HCT116 (cell line): ENCODE measurements around the gene INS. TPM values are rescaled to one million over a fixed set of nuclear protein-coding genes. Genes with fewer than 3 reads are reported as not detected.

ENCODE experiments used
- ATAC-seq: fragments of 200-7000 bp; cut with Tn5 transposase; 2 replicates; pipeline ENCODE4 v1.9.1; 2020; ENCODE audit warnings: mild to moderate bottlenecking, moderate library complexity
- BruUV-seq: library from RNA; stranded (reverse); fragments of 400-500 nt; replicated peaks from 2 replicates; lab custom pipeline; 2021; lab: Mats Ljungman, UMichigan
- CTCF ChIA-PET: fragments of 300-600 bp; sonication (Branson Sonifier 250); formaldehyde crosslinking; loops from one replicate; lab custom pipeline; 2021; ENCODE audit warnings: antibody characterized with exemption; lab: Charles Lee
- POLR2A ChIA-PET: fragments of 300-600, 350-600 bp; sonication (Branson Sonifier 250); formaldehyde crosslinking; loops from one replicate; lab custom pipeline; 2021; ENCODE audit warnings: antibody characterized with exemption; lab: Charles Lee
- RAD21 ChIA-PET, 2 experiments: fragments of 300-600 bp; sonication (Branson Sonifier 250); formaldehyde crosslinking; loops; one replicate each; lab custom pipeline; 2023; ENCODE audit warnings: low total read pairs in 2 of 2; ENCODE audit not compliant: uncharacterized antibody in 2 of 2, unreplicated experiment in 2 of 2, low non-redundant PET in 1 of 2; lab: Charles Lee
- DNase-seq: peaks from one replicate; pipeline ENCODE4 v3.0.0-alpha.2; 2010; ENCODE audit warnings: low read depth, low spot score
- H2AFZ ChIP-seq: fragments of 200-600 bp; shearing (Covaris generic), sonication (generic); 2 replicates; pipeline ENCODE4 v1.6.1; 2017; ENCODE audit warnings: low read depth, mixed run types, mixed read lengths, antibody characterized with exemption, low read length; ENCODE audit not compliant: poor library complexity, severe bottlenecking
- H3K27ac ChIP-seq: 2 replicates; pipeline ENCODE4 v1.5.1; 2012; ENCODE audit warnings: low read depth, low read length
- H3K27me3 ChIP-seq: fragments of 200-600 bp; sonication (generic); 2 replicates; pipeline ENCODE4 v1.6.1; 2016; ENCODE audit warnings: mixed run types, low read length, mixed read lengths; ENCODE audit not compliant: insufficient read depth
- H3K36me3 ChIP-seq, 2 experiments: fragments of 200-500 bp in 1 of 2; fragments of 200-600 bp in 1 of 2; sonication (Bioruptor generic) in 1 of 2; sonication (generic) in 1 of 2; 2 replicates each; pipeline versions ENCODE4 v1.5.1 to v1.6.1; 2014 to 2016; ENCODE audit warnings: low read length in 2 of 2, inconsistent platforms in 1 of 2, mixed read lengths in 1 of 2, mixed run types in 1 of 2; ENCODE audit not compliant: insufficient read depth in 2 of 2, control insufficient read depth in 1 of 2
- H3K4me1 ChIP-seq, 2 experiments: fragments of 200-600 bp in 1 of 2; sonication (generic) in 1 of 2; 2 replicates each; pipeline versions ENCODE4 v1.5.1 to v1.6.1; 2012 to 2017; ENCODE audit warnings: low read length in 2 of 2, inconsistent platforms in 1 of 2, mild to moderate bottlenecking in 1 of 2, mixed read lengths in 1 of 2, mixed run types in 1 of 2, moderate library complexity in 1 of 2; ENCODE audit not compliant: insufficient read depth in 2 of 2, control insufficient read depth in 1 of 2
- H3K4me2 ChIP-seq: fragments of 200-600 bp; sonication (generic); 2 replicates; pipeline ENCODE4 v1.6.1; 2017; ENCODE audit warnings: mixed run types, low read length, mixed read lengths
- H3K4me3 ChIP-seq, 2 experiments: fragments of 200-600 bp in 1 of 2; sonication (generic) in 1 of 2; replicated peaks in 1 of 2; 2 replicates each; pipeline ENCODE4 v1.5.1; 2011 to 2016; ENCODE audit warnings: low read length in 2 of 2, control low read depth in 1 of 2, low read depth in 1 of 2, mild to moderate bottlenecking in 1 of 2, mixed read lengths in 1 of 2, mixed run types in 1 of 2
- H3K79me2 ChIP-seq: fragments of 200-600 bp; sonication (generic); 2 replicates; pipeline ENCODE4 v1.6.1; 2017; ENCODE audit warnings: mild to moderate bottlenecking, mixed run types, low read length, moderate library complexity, mixed read lengths; ENCODE audit not compliant: insufficient read depth
- H3K9ac ChIP-seq: fragments of 200-600 bp; sonication (generic); 2 replicates; pipeline ENCODE4 v1.6.1; 2016; ENCODE audit warnings: low read length, mixed read lengths
- H3K9me2 ChIP-seq: fragments of 200-600 bp; sonication (generic), shearing (Covaris generic); 2 replicates; pipeline ENCODE4 v1.6.1; 2017; ENCODE audit warnings: mixed run types, mild to moderate bottlenecking, moderate library complexity; ENCODE audit not compliant: insufficient read depth
- H3K9me3 ChIP-seq, 2 experiments: fragments of 200-500 bp in 1 of 2; fragments of 200-600 bp in 1 of 2; sonication (Bioruptor generic) in 1 of 2; sonication (generic) in 1 of 2; 2 replicates each; pipeline ENCODE4 v1.6.1; 2014 to 2017; ENCODE audit warnings: low read length in 2 of 2, mixed read lengths in 2 of 2, inconsistent platforms in 1 of 2, low read depth in 1 of 2, mild to moderate bottlenecking in 1 of 2, mixed run types in 1 of 2, moderate library complexity in 1 of 2; ENCODE audit not compliant: control insufficient read depth in 1 of 2, insufficient read depth in 1 of 2
- H4K20me1 ChIP-seq: fragments of 200-600 bp; sonication (generic), shearing (Covaris generic); 2 replicates; pipeline ENCODE4 v1.6.1; 2017; ENCODE audit warnings: mixed run types, mild to moderate bottlenecking, moderate library complexity; ENCODE audit not compliant: insufficient read depth
- CBX3 ChIP-seq: IDR thresholded peaks from 2 replicates; pipeline ENCODE4 v1.6.1; 2012; ENCODE audit warnings: low read depth
- CEBPB ChIP-seq: IDR thresholded peaks from 2 replicates; pipeline ENCODE4 v1.6.1; 2012; ENCODE audit warnings: low read depth
- CTCF ChIP-seq, 3 experiments: fragments of 200-600 bp in 1 of 3; sonication (generic) in 1 of 3; IDR thresholded peaks in 2 of 3; conservative IDR thresholded peaks in 1 of 3; 2 replicates each; pipeline ENCODE4 v1.5.1; 2012 to 2017; ENCODE audit warnings: low read depth in 2 of 3, low read length in 2 of 3, antibody characterized with exemption in 1 of 3, borderline replicate concordance in 1 of 3, control low read depth in 1 of 3, mild to moderate bottlenecking in 1 of 3, mixed read lengths in 1 of 3, mixed run types in 1 of 3, moderate library complexity in 1 of 3; ENCODE audit not compliant: insufficient read depth in 1 of 3
- EGR1 ChIP-seq: IDR thresholded peaks from 2 replicates; pipeline ENCODE4 v1.6.1; 2012; ENCODE audit warnings: low read depth
- ELF1 ChIP-seq: IDR thresholded peaks from 2 replicates; pipeline ENCODE4 v1.6.1; 2012; ENCODE audit warnings: low read depth, borderline replicate concordance
- EZH2 ChIP-seq: fragments of 200-600 bp; sonication (generic); IDR thresholded peaks from 2 replicates; pipeline ENCODE4 v1.6.1; 2017; ENCODE audit warnings: antibody characterized with exemption, mixed run types
- FOSL1 ChIP-seq: IDR thresholded peaks from 2 replicates; pipeline ENCODE4 v1.6.1; 2012; ENCODE audit warnings: low read depth
- JUND ChIP-seq: IDR thresholded peaks from 2 replicates; pipeline ENCODE4 v1.6.1; 2012
- POLR2AphosphoS5 ChIP-seq: IDR thresholded peaks from 2 replicates; pipeline ENCODE4 v1.6.1; 2011; ENCODE audit warnings: mild to moderate bottlenecking, low read depth, low read length, moderate library complexity
- SP1 ChIP-seq: IDR thresholded peaks from 2 replicates; pipeline ENCODE4 v1.6.1; 2012; ENCODE audit warnings: low read depth
- SRF ChIP-seq: IDR thresholded peaks from 2 replicates; pipeline ENCODE4 v1.6.1; 2012; ENCODE audit warnings: low read depth
- YY1 ChIP-seq: IDR thresholded peaks from 2 replicates; pipeline ENCODE4 v1.6.1; 2011; ENCODE audit warnings: low read length, low read depth, moderate library complexity, mild to moderate bottlenecking; ENCODE audit not compliant: insufficient replicate concordance; ENCODE audit errors: extremely low read depth
- ZFX ChIP-seq: fragments of 450-650 bp; IDR thresholded peaks from 2 replicates; pipeline ENCODE4 v1.6.1; 2017
- ZNF274 ChIP-seq: fragments of 200-500 bp; sonication (Bioruptor generic); IDR thresholded peaks from 2 replicates; pipeline ENCODE4 v1.6.1; 2014; ENCODE audit warnings: mild to moderate bottlenecking, low read depth, low read length, inconsistent platforms
- intact Hi-C: fragments of 100-400 bp; cut with micrococcal nuclease; formaldehyde crosslinking; loops from 2 replicates; pipeline ENCODE4 v1.10.0; 2022
- total RNA-seq: library from RNA; stranded (reverse); gene quantifications from one replicate; pipeline ENCODE4 v1.2.1, GENCODE V29; 2021; ENCODE audit not compliant: unreplicated experiment
- TF ChIP-seq, protein P1 (sequence below): IDR thresholded peaks from 2 replicates; pipeline ENCODE4 v1.6.1; 2012
- TF ChIP-seq, protein P2 (sequence below): IDR thresholded peaks from 2 replicates; pipeline ENCODE4 v1.6.1; 2012
- TF ChIP-seq, protein P3 (sequence below): IDR thresholded peaks from 2 replicates; pipeline ENCODE4 v1.6.1; 2011; ENCODE audit warnings: mild to moderate bottlenecking, low read length, moderate library complexity; ENCODE audit not compliant: insufficient replicate concordance; ENCODE audit errors: extremely low read depth
- TF ChIP-seq, protein P4 (sequence below): IDR thresholded peaks from 2 replicates; pipeline ENCODE4 v1.6.1; 2012; ENCODE audit warnings: low read depth

Gene INS
- total RNA-seq, 1 experiment from 2014 or later: 0.44 TPM

- ATAC-seq: no peak
- CTCF ChIA-PET: interaction anchor here (0.8 to 2.9 kb wide), 5 partner anchors 28 to 506 kb away, joined by 3 to 40 read pairs (median 4); no protein-coding TSS in a partner anchor
- no TSS peak for BruUV-seq
Measured at GRCh38 chr11:2158296-2158737, 2.7 kb downstream of the INS start.

More at GRCh38 chr11:2158296-2158737, 2.7 kb downstream of the INS start:
- Histone ChIP-seq H3K27ac (no peak overlapping the region), H3K9ac (no peak overlapping the region), H3K36me3 (no peaks in the 10 kb centered on the region), H3K79me2 (no peaks in the 10 kb centered on the region), H3K4me2 (no peak overlapping the region), H3K9me2 (no peaks in the 10 kb centered on the region), H3K9me3 (no peaks in the 10 kb centered on the region), H3K4me3 (no peak overlapping the region), H3K4me1 (no peaks in the 10 kb centered on the region), H2AFZ (no peak overlapping the region), H3K27me3 (no peaks in the 10 kb centered on the region), H4K20me1 (no peaks in the 10 kb centered on the region)
- TF ChIP-seq CBX3: no peak
- TF ChIP-seq EGR1: no peak
- TF ChIP-seq, protein P1, sequence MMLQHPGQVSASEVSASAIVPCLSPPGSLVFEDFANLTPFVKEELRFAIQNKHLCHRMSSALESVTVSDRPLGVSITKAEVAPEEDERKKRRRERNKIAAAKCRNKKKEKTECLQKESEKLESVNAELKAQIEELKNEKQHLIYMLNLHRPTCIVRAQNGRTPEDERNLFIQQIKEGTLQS: no peak
- TF ChIP-seq ELF1: no peak
- TF ChIP-seq, protein P2, sequence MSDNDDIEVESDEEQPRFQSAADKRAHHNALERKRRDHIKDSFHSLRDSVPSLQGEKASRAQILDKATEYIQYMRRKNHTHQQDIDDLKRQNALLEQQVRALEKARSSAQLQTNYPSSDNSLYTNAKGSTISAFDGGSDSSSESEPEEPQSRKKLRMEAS: no peak
- TF ChIP-seq POLR2AphosphoS5: no peak
- no peak for TF ChIP-seq SRF
- TF ChIP-seq SP1: no peak
- no peak for TF ChIP-seq CTCF (IDR thresholded peaks at IDR 0.05 in 2 of 3, conservative IDR thresholded peaks at IDR 0.05 in 1 of 3; ENCODE audit: borderline replicate concordance in 1 of 3, insufficient read depth in 1 of 3, low read depth in 2 of 3, low read length in 2 of 3)
- no peak for TF ChIP-seq EZH2
- no peak for TF ChIP-seq ZFX
- no peak for TF ChIP-seq YY1
- TF ChIP-seq CEBPB: no peak
- TF ChIP-seq, protein P3, sequence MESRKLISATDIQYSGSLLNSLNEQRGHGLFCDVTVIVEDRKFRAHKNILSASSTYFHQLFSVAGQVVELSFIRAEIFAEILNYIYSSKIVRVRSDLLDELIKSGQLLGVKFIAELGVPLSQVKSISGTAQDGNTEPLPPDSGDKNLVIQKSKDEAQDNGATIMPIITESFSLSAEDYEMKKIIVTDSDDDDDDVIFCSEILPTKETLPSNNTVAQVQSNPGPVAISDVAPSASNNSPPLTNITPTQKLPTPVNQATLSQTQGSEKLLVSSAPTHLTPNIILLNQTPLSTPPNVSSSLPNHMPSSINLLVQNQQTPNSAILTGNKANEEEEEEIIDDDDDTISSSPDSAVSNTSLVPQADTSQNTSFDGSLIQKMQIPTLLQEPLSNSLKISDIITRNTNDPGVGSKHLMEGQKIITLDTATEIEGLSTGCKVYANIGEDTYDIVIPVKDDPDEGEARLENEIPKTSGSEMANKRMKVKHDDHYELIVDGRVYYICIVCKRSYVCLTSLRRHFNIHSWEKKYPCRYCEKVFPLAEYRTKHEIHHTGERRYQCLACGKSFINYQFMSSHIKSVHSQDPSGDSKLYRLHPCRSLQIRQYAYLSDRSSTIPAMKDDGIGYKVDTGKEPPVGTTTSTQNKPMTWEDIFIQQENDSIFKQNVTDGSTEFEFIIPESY: no peak
- no peak for TF ChIP-seq JUND
- no peak for TF ChIP-seq ZNF274
- TF ChIP-seq FOSL1: no peak
- TF ChIP-seq, protein P4, sequence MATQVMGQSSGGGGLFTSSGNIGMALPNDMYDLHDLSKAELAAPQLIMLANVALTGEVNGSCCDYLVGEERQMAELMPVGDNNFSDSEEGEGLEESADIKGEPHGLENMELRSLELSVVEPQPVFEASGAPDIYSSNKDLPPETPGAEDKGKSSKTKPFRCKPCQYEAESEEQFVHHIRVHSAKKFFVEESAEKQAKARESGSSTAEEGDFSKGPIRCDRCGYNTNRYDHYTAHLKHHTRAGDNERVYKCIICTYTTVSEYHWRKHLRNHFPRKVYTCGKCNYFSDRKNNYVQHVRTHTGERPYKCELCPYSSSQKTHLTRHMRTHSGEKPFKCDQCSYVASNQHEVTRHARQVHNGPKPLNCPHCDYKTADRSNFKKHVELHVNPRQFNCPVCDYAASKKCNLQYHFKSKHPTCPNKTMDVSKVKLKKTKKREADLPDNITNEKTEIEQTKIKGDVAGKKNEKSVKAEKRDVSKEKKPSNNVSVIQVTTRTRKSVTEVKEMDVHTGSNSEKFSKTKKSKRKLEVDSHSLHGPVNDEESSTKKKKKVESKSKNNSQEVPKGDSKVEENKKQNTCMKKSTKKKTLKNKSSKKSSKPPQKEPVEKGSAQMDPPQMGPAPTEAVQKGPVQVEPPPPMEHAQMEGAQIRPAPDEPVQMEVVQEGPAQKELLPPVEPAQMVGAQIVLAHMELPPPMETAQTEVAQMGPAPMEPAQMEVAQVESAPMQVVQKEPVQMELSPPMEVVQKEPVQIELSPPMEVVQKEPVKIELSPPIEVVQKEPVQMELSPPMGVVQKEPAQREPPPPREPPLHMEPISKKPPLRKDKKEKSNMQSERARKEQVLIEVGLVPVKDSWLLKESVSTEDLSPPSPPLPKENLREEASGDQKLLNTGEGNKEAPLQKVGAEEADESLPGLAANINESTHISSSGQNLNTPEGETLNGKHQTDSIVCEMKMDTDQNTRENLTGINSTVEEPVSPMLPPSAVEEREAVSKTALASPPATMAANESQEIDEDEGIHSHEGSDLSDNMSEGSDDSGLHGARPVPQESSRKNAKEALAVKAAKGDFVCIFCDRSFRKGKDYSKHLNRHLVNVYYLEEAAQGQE: no peak
- ChIA-PET RAD21 (no interaction called here), POLR2A (no interaction called here)
- intact Hi-C loops: no loop called here
- no peak for DNase-seq
